ENCODE measurements around the gene KRT28.

DNA sequence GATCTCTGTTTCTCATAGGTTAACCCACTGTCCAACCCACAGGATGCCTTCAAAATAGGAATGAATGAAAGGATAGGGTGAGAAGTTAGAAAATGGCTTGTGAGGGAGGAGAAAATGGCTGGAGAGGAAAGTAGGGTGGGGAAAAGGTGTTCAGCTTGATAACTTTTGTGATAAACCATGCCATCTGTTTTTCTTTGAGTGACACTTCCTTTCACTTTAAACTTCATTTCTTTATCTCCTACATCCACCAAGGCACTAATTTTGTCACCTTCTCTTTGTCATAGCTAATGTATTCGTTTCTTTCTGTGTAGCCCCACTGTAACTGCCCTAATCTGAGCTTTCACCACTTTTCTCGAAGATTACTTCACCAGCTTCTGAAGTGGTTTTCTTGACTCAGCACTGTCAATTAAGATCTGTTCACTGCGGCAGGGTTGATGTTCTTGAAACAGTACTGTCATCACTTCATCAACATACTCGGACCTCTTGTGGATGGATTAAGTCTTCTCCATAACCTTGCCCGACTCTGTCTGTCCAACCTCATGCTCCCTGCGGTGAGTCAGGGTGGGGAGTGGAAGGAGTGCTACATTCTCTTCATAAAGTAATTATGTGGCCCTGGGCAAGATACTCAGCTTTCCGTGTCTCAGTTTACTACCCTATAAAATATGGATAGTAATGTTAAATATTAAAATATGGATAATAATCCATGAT, 28.1 kb upstream of the KRT28 start:
- TF ChIP-seq CTCF (IDR thresholded peaks at IDR 0.05; ENCODE audit: poor library complexity) = no peak
- TF ChIP-seq EZH2 (IDR thresholded peaks at IDR 0.05; ENCODE audit: borderline replicate concordance) = no peak

Measured in hepatocyte (in vitro differentiated cells).